GM18519 (cell line): ENCODE measurements around the gene CYB561.
A peak's percentile ranks its signal among the peaks of the same experiment; 100 is the strongest.
"Not testable (repeated sequence)": the region's sequence is repeated elsewhere in the genome, so short reads cannot be mapped to it uniquely, and the experiment has no call there.

ENCODE experiments used
- ATAC-seq: cut with Tn5 transposase; IDR thresholded peaks from one replicate; pipeline ENCODE4 v1.9.1; 2021; ENCODE audit warnings: mild to moderate bottlenecking, moderate library complexity; ENCODE audit not compliant: unreplicated experiment, low FRiP score

Gene CYB561

GRCh38 chr17:63479495-63480184 lies 33.5 kb upstream of the CYB561 start:
- ATAC-seq = no peak

- ATAC-seq = peak; percentile 63
Observed at GRCh38 chr17:63478814-63479494, 32.8 kb upstream of the CYB561 start.

GRCh38 chr17:63477480-63478440 lies 31.7 kb upstream of the CYB561 start:
- no peak for ATAC-seq

GRCh38 chr17:63476854-63477479 lies 30.9 kb upstream of the CYB561 start, which contains the start of gene ACE:
ACE (plus strand) TSS chr17:63477061; CDS start chr17:63477095, 34 bp downstream.
- ATAC-seq = no peak

- ATAC-seq = no peak
Observed at GRCh38 chr17:63476459-63476853, 30.4 kb upstream of the CYB561 start.

GRCh38 chr17:63475491-63476412 lies 29.6 kb upstream of the CYB561 start:
- ATAC-seq = no peak

- ATAC-seq = no peak
Observed at GRCh38 chr17:63474586-63475460, 28.7 kb upstream of the CYB561 start.

GRCh38 chr17:63474174-63474573 lies 28.1 kb upstream of the CYB561 start:
- ATAC-seq = no peak

- not testable (repeated sequence) for ATAC-seq
Observed at GRCh38 chr17:63468099-63468498, 22.0 kb upstream of the CYB561 start.

GRCh38 chr17:63464691-63465236 lies 18.7 kb upstream of the CYB561 start:
- no peak for ATAC-seq

GRCh38 chr17:63463771-63464170 lies 17.7 kb upstream of the CYB561 start:
- no peak for ATAC-seq

GRCh38 chr17:63460018-63460417 lies 13.9 kb upstream of the CYB561 start:
- ATAC-seq = no peak

GRCh38 chr17:63458478-63458877 lies 12.4 kb upstream of the CYB561 start:
- no peak for ATAC-seq

GRCh38 chr17:63455417-63455816 lies 9.3 kb upstream of the CYB561 start:
- no peak for ATAC-seq

GRCh38 chr17:63454915-63455314 lies 8.8 kb upstream of the CYB561 start:
- ATAC-seq = no peak

GRCh38 chr17:63454357-63454756 lies 8.3 kb upstream of the CYB561 start:
- ATAC-seq = not testable (repeated sequence)

- ATAC-seq = no peak
Observed at GRCh38 chr17:63452962-63453551, 7.0 kb upstream of the CYB561 start.
